GM10248 (cell line): ENCODE results near the gene KMT2C.
"Not testable (repeated sequence)": the region's sequence is repeated elsewhere in the genome, so short reads cannot be mapped to it uniquely, and the experiment has no call there.

Source experiments
- CTCF ChIA-PET: fragments of 300-600 bp; sonication (Branson Sonifier 250); formaldehyde crosslinking; extraction: SDS; loops from one replicate; lab custom pipeline; 2021; ENCODE audit warnings: antibody characterized with exemption; lab: Yijun Ruan, JAX
- POLR2A ChIA-PET: fragments of 350-650 bp; sonication (Branson Sonifier 250); formaldehyde crosslinking; extraction: SDS; loops from one replicate; lab custom pipeline; 2020; ENCODE audit warnings: antibody characterized with exemption; lab: Yijun Ruan, JAX
- DNase-seq: peaks from one replicate; pipeline ENCODE4 v3.0.0; 2012; ENCODE audit errors: extremely low spot score
- TF ChIP-seq, protein P1 (sequence below): IDR thresholded peaks from 2 replicates; pipeline ENCODE4 v1.5.1; 2012; ENCODE audit warnings: mild to moderate bottlenecking, low read depth; ENCODE audit errors: extremely low read depth, missing control alignments, control extremely low read depth

KMT2C gene

DNA sequence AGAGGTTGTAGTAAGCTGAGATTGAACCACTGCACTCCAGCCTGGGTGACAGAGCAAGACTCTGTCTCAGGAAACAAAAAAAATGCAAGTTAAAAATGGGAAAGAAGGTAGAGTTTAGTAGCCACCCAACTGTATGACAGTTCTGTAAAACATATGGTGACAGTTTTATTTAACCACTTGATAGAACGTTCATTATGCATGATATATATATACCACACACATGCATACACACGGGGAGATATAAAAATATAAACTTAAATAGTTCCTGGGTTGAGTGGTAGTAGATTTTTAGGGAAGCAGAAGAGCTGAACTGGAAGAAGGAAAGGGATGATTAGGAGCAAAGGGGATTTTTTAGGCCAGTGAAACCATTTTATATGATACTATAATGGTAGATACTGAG lies 120.0 kb downstream of the KMT2C start:
- POLR2A ChIA-PET, result no interaction called here
- CTCF ChIA-PET, result interaction anchor here (1.3 to 3.1 kb wide), 3 partner anchors 15 to 22 kb away, joined by 3 to 16 read pairs (median 4); no protein-coding TSS in a partner anchor
- TF ChIP-seq, protein P1, sequence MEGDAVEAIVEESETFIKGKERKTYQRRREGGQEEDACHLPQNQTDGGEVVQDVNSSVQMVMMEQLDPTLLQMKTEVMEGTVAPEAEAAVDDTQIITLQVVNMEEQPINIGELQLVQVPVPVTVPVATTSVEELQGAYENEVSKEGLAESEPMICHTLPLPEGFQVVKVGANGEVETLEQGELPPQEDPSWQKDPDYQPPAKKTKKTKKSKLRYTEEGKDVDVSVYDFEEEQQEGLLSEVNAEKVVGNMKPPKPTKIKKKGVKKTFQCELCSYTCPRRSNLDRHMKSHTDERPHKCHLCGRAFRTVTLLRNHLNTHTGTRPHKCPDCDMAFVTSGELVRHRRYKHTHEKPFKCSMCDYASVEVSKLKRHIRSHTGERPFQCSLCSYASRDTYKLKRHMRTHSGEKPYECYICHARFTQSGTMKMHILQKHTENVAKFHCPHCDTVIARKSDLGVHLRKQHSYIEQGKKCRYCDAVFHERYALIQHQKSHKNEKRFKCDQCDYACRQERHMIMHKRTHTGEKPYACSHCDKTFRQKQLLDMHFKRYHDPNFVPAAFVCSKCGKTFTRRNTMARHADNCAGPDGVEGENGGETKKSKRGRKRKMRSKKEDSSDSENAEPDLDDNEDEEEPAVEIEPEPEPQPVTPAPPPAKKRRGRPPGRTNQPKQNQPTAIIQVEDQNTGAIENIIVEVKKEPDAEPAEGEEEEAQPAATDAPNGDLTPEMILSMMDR, result no peak
- no peak for DNase-seq

DNA sequence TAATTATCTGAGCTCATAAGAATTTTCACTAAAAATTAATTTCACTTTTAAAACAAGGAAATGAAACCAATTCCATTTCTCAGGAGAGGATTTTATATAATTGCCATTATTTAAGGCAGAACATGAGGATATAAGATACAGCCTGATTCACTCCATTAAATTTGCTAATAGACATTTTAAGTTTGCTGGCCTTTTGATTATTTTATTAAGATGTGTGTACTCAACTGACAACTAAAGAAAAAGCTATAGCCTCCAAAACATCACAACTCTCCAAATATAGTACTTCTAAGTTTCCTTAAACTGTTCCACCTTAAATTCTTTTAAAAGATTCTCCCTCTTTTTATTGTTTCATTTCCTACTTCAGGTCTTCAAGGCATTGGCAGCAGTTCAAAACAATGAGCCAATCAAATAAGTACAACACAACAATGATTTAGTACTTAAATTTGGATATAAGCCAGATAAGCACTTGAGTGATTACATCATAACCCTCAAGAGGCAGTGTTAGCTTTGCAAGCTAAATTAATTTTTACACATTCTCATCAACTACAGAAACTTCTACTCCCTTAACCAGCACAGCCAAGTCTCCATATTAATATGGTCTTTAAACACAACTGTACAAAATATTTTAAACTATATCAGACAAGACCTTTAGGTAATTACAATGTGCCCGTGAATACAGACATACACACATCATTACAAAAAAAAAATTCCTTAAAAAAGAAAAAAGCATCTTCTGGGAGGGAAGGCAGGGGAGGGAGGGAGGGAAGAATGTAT lies 121.8 kb downstream of the KMT2C start:
- no peak for DNase-seq
- TF ChIP-seq, protein P1, result no peak
- ChIA-PET POLR2A (no interaction called here), CTCF (interaction anchor here (1.8 to 2.8 kb wide), 3 partner anchors 13 to 21 kb away, joined by 5 to 12 read pairs (median 8); no protein-coding TSS in a partner anchor)

DNA sequence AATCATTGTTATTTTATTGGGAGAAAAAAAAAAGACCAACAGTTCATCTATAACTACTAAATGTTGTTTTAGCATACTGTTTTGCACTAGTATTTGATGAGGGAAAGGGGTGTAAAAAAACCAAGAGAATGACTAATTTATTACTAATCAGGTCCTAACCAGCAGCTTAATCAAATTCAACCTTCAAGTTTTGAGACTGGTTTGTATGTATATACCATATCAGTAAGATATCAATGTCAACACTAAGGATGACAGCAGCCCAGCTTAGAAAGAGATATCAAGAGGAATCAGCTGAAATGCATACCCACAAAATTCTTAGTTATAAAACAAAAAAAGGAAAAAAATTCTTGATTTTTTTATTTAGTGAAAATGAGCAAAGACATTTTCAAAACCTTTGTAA lies 122.6 kb downstream of the KMT2C start:
- POLR2A ChIA-PET, result no interaction called here
- CTCF ChIA-PET, result interaction anchor here (1.8 to 2.8 kb wide), 3 partner anchors 14 to 21 kb away, joined by 5 to 12 read pairs (median 8); no protein-coding TSS in a partner anchor
- TF ChIP-seq, protein P1, result no peak
- DNase-seq, result no peak

DNA sequence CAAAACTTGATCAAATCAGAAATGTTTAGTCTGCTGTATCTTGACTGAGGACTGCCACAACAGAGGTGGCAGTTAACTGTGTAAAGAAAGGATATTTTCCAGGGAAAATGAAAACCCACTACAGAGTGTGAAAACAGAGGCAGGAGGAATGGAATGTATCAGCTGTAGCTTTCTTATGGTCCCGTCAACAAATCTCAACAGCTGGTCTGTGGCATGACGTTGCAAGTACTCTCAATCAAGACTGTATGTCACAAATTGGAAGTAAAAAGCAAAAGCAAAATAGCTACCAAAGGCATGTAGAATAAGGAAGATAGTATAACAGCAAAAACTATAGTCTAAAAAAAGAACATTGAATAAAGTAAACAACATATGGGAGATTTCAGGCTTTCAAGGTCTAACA lies 123.5 kb downstream of the KMT2C start:
- ChIA-PET POLR2A (no interaction called here), CTCF (interaction anchor here (2.8 kb wide), 1 partner anchor 22 kb away, joined by 12 read pairs; no protein-coding TSS in a partner anchor)
- TF ChIP-seq, protein P1, result no peak
- no peak for DNase-seq

DNA sequence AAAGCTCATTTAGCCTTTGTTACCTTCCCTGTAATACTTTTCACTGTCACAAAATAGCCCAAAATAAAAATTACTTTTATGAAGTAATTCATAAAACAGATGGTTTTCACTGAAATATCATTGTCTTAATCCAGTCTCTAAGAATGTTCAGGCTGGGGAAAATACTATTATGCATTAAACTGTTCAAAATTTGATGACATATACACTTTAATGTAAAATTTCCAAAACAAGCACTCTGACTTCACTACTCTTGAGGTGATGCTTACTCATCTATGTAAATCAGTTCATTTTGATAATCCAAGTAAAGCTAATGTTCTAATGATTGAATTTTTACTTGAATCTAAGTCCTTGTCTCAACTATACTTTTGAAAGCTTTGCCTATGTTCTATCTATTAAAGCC lies 127.9 kb downstream of the KMT2C start:
- ChIA-PET POLR2A (no interaction called here), CTCF (no interaction called here)
- TF ChIP-seq, protein P1, result no peak
- DNase-seq, result no peak

DNA sequence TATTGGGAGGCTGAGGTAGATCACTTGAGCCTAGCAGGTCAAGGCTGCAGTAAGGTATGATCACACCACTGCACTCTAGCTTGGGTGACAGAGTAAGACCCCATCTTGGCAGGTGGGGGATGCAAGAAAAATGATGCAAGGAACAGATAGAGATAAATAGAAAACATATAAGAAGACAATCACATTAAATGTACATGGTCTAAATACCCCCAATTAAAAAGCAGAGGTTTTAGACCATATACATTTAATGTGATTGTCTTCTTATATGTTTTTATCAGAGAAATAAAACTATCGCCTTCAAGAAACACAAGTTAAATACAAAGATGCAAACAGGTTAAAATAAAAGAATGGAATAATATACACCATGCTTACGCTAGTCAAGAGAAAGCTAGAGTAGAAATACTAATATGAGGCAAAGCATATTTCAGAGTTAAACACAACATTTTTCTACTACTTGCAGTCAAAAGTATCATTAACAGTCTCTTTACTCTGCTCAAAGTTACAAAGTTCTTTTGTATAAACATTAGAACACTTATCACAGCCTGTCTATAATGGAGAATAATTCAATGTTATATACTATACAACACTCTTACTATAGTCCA lies 136.2 kb downstream of the KMT2C start:
- POLR2A ChIA-PET, DNase-seq, CTCF ChIA-PET: not testable (repeated sequence)

DNA sequence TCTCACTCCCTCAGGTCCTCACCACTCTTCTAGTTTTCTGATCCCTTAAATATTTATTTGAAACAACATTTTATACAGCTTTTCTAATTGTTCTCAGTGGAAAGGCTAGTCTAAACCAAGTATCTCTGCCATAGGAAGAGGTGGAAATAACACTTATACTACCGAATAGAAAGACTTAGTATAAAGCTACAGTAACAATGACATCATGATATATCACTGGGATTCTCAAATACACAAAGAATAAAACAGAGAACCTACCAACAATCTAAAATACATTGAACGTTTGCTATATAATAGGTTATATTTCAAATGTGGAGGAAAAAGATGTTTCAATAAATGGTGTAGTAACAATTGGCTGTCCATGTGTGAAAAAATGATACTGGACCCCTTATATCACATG lies 142.9 kb downstream of the KMT2C start:
- DNase-seq, result no peak
- CTCF ChIA-PET, result no interaction called here
- POLR2A ChIA-PET, result no interaction called here
- TF ChIP-seq, protein P1, result no peak

DNA sequence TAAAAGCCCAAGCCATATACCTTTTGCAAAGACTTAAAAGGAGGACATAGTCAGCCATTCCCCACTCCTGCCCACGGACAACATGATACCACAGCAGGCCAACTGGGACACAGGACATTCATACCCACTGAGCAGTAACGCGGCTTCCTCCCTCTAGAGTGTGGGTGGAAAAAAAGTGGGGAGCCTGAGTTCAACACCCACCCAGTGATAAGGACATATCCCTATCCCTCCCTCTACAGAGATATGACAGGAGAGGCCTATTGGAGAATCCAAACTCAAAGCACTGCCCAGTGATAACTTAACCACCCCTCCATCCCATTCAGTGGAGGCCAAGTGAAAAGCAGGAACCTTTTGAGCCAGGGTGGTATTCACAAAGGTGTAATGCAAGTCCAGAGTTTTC lies 148.8 kb downstream of the KMT2C start:
- CTCF ChIA-PET, DNase-seq: not testable (repeated sequence)

DNA sequence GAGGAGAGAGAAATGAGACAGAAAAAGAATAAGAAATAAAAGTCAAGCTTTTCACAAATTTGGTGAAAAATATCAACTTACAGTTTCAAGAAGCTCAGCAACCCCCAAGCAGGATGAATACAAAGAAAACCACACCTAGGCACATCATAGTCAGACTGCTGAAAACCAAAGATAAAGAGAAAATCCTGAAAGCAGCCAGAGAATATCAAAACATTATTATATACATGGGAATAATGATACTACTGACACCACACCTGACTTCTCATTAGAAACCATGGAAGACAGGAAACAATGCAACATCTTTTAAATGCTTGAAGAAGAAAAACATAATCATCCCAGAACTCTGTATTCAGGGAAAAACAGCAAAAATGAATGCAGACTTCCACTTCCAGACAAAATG lies 149.6 kb downstream of the KMT2C start:
- POLR2A ChIA-PET, DNase-seq, CTCF ChIA-PET: not testable (repeated sequence)

More for the DNA sequence above, 148.8 kb downstream of the KMT2C start:
- POLR2A ChIA-PET, result not testable (repeated sequence)

DNA sequence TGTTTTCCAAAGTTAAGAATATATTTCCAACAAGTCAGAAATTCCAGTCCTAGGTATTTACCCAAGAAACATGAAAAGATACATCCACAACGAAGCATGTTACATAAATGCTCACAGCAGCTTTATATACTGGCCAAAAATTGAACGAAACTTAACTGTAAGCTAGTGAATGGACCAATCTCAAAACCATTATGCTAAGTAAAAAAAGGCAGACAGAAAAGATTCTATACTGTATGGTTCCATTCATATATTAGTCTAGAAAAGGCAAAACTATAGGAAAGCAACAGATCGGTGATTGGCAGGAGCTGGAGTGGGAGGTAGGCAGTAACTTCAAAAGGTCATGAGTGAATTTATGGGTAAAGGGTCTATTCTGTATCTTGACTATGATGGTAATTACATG lies 150.8 kb downstream of the KMT2C start:
- CTCF ChIA-PET, DNase-seq, POLR2A ChIA-PET: not testable (repeated sequence)
